Measurements from ENCODE around the gene P4HA3. TPM values are rescaled to one million over a fixed set of nuclear protein-coding genes. Genes with fewer than 3 reads are reported as not detected.

The P4HA3 gene
- total RNA-seq, 1 experiment from 2014 or later = 3.7 TPM

DNA sequence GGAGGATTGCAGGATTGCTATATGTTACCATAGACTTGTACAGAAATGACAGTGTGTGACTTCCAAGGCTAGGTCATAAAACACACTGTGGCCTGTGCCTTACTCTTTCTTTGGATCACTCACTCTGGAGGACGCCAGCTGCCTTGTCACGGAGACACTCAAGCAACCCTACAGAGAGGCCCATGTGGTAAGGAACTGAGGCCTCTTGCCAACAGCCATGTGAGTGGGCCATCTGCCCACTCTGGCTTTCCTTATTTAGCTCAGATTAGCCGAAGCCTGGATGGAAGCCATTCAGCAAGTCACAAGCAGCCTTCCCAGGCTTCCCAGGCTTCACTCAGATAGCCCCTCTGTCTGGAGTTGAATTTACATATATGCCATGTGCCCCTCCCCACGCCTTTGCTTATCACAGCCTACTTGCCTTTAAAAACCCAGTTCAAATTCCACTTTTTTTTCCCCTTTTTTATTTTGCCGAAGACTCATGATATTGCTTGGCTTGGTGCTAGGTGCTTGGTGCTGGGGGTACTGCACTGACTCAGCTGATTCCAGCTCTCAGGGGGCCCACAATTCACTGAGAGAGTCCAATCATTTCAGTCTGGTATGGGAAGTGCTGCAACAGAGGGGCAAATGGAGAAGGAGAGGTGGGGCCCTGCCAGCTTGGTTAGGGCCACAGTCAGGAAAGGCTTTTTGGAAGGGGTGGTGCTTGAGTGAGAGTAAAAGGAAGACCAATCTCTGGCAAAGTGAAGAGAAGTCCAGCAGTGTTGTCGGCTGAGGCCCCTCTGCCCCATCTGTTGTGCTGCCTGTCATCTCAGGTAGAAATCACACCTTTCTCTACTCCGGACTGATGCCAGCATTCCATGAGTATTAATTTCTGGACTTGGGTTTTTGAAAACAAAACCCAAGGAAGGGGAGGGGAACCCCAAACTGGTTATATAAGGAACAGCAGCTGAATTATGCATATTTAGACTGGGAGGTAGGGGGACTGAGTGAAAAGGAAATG, 14.5 kb upstream of the P4HA3 start:
- ChIA-PET CTCF (no interaction called here), POLR2A (ENCODE audit: unreplicated experiment) (interaction anchor here (0.7 kb wide), 1 partner anchor 190 kb away, joined by 6 read pairs; no protein-coding TSS in a partner anchor)
- ATAC-seq = no peak
- peaks cover 30% of the 10 kb centered on the region for H3K4me1 ChIP-seq (ENCODE audit: insufficient read depth, low read length)
- H3K4me3 ChIP-seq (ENCODE audit: low read length) = no peak overlapping the region
- H3K36me3 ChIP-seq (ENCODE audit: low read depth, low read length) = no peaks in the 10 kb centered on the region
- no peak overlapping the region for H2AFZ ChIP-seq (ENCODE audit: low read length)
- no peaks in the 10 kb centered on the region for H3K27me3 ChIP-seq (ENCODE audit: low read length)
- H3K9me2 ChIP-seq (replicated peaks; ENCODE audit: low read length) = no peaks in the 10 kb centered on the region
- H3F3A ChIP-seq (ENCODE audit: low read length, unreplicated experiment) = no peaks in the 10 kb centered on the region
- H3K4me2 ChIP-seq (ENCODE audit: low read length) = no peak overlapping the region
- no peaks in the 10 kb centered on the region for H3K9me3 ChIP-seq (ENCODE audit: low read length)
- H3K27ac ChIP-seq (ENCODE audit: low read length) = no peak overlapping the region
- no peaks in the 10 kb centered on the region for H3K79me2 ChIP-seq (ENCODE audit: low read length)
- no peak overlapping the region for H3K9ac ChIP-seq (ENCODE audit: low read length)
- H4K20me1 ChIP-seq (ENCODE audit: low read length) = no peaks in the 10 kb centered on the region
- TF ChIP-seq, protein P1, sequence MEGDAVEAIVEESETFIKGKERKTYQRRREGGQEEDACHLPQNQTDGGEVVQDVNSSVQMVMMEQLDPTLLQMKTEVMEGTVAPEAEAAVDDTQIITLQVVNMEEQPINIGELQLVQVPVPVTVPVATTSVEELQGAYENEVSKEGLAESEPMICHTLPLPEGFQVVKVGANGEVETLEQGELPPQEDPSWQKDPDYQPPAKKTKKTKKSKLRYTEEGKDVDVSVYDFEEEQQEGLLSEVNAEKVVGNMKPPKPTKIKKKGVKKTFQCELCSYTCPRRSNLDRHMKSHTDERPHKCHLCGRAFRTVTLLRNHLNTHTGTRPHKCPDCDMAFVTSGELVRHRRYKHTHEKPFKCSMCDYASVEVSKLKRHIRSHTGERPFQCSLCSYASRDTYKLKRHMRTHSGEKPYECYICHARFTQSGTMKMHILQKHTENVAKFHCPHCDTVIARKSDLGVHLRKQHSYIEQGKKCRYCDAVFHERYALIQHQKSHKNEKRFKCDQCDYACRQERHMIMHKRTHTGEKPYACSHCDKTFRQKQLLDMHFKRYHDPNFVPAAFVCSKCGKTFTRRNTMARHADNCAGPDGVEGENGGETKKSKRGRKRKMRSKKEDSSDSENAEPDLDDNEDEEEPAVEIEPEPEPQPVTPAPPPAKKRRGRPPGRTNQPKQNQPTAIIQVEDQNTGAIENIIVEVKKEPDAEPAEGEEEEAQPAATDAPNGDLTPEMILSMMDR (conservative IDR thresholded peaks at IDR 0.05; ENCODE audit: low read depth, low read length) = no peak
- no peak for TF ChIP-seq EZH2phosphoT487 (IDR thresholded peaks at IDR 0.05; ENCODE audit: borderline replicate concordance, low read length)
- TF ChIP-seq EZH2 (IDR thresholded peaks at IDR 0.05; ENCODE audit: low read length, unreplicated experiment) = no peak
- intact Hi-C loops (cut with micrococcal nuclease) = no loop called here
- DNase-seq = no peak
- no TSS peak for BruUV-seq (replicated peaks)

DNA sequence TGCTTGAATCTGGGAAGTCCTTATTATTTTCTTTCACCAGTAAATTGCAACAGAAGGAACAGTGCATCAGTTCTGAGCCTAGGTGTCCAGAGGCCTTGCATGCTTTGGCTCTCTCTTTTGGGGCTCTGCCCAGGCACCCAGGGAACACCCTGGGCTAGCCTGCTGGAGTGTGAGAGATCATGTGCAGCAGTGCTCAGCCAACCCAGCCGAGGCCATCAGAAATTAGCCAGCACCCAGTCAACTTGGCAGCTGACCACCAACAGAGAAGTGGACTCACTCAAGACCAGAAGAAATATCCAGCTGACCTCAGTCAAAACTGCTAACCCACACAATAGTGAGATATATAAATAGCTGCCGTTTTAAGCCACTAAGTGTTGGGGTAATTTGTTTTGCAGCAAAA, 11.2 kb upstream of the P4HA3 start:
- TF ChIP-seq, protein P1 (conservative IDR thresholded peaks at IDR 0.05; ENCODE audit: low read depth, low read length) = no peak
- no peak for TF ChIP-seq EZH2phosphoT487 (IDR thresholded peaks at IDR 0.05; ENCODE audit: borderline replicate concordance, low read length)
- TF ChIP-seq EZH2 (IDR thresholded peaks at IDR 0.05; ENCODE audit: low read length, unreplicated experiment) = no peak
- CTCF ChIA-PET = no interaction called here

More for the DNA sequence above, 11.2 kb upstream of the P4HA3 start:
- POLR2A ChIA-PET (ENCODE audit: unreplicated experiment) = no interaction called here
- Histone ChIP-seq H3K9ac (ENCODE audit: low read length) (no peak overlapping the region), H3K36me3 (ENCODE audit: low read depth, low read length) (no peaks in the 10 kb centered on the region), H3K9me2 (replicated peaks; ENCODE audit: low read length) (no peaks in the 10 kb centered on the region), H3K4me3 (ENCODE audit: low read length) (no peak overlapping the region), H3K27ac (ENCODE audit: low read length) (peak overlapping the region; percentile 56; the same call in 1 of the 2 replicates), H3K27me3 (ENCODE audit: low read length) (no peaks in the 10 kb centered on the region), H3K9me3 (ENCODE audit: low read length) (no peaks in the 10 kb centered on the region), H3K4me2 (ENCODE audit: low read length) (no peak overlapping the region), H2AFZ (ENCODE audit: low read length) (no peak overlapping the region), H3F3A (ENCODE audit: low read length, unreplicated experiment) (no peaks in the 10 kb centered on the region), H4K20me1 (ENCODE audit: low read length) (no peaks in the 10 kb centered on the region), H3K79me2 (ENCODE audit: low read length) (no peaks in the 10 kb centered on the region), H3K4me1 (ENCODE audit: insufficient read depth, low read length) (peaks cover 33% of the 10 kb centered on the region)
- no TSS peak for BruUV-seq (replicated peaks)
- intact Hi-C loops (cut with micrococcal nuclease) = loop anchor here (1.0 kb wide), 1 partner anchor 67 kb away; no protein-coding TSS in a partner anchor
- no peak for DNase-seq
- ATAC-seq = no peak

Measured in PC-3 (cell line).